Hepatocyte (in vitro differentiated cells): ENCODE results near the gene ZNF3.

Experiments
- EZH2 ChIP-seq: fragments of 200-600 bp; sonication (generic); IDR thresholded peaks from 2 replicates; pipeline ENCODE4 v1.6.1; 2016; ENCODE audit warnings: antibody characterized with exemption, mild to moderate bottlenecking, borderline replicate concordance
- TF ChIP-seq, protein P1 (sequence below): fragments of 200-600 bp; sonication (generic); IDR thresholded peaks from 2 replicates; pipeline ENCODE4 v1.5.1; 2016; ENCODE audit warnings: antibody characterized with exemption, mild to moderate bottlenecking; ENCODE audit not compliant: poor library complexity

GRCh38 chr7:100130608-100131453, 49.3 kb upstream of the ZNF3 start:
- TF ChIP-seq, protein P1, sequence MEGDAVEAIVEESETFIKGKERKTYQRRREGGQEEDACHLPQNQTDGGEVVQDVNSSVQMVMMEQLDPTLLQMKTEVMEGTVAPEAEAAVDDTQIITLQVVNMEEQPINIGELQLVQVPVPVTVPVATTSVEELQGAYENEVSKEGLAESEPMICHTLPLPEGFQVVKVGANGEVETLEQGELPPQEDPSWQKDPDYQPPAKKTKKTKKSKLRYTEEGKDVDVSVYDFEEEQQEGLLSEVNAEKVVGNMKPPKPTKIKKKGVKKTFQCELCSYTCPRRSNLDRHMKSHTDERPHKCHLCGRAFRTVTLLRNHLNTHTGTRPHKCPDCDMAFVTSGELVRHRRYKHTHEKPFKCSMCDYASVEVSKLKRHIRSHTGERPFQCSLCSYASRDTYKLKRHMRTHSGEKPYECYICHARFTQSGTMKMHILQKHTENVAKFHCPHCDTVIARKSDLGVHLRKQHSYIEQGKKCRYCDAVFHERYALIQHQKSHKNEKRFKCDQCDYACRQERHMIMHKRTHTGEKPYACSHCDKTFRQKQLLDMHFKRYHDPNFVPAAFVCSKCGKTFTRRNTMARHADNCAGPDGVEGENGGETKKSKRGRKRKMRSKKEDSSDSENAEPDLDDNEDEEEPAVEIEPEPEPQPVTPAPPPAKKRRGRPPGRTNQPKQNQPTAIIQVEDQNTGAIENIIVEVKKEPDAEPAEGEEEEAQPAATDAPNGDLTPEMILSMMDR, result peak; percentile 90
- no peak for TF ChIP-seq EZH2
